CD4-positive, alpha-beta T cell treated with Interleukin-6 for 4 hours (primary cell): ENCODE data around the gene CD6.

Experiments used
- DNase-seq: peaks from one replicate; pipeline ENCODE4 v3.0.0-alpha.2; 2020; ENCODE audit warnings: mixed read lengths

Gene CD6

DNA sequence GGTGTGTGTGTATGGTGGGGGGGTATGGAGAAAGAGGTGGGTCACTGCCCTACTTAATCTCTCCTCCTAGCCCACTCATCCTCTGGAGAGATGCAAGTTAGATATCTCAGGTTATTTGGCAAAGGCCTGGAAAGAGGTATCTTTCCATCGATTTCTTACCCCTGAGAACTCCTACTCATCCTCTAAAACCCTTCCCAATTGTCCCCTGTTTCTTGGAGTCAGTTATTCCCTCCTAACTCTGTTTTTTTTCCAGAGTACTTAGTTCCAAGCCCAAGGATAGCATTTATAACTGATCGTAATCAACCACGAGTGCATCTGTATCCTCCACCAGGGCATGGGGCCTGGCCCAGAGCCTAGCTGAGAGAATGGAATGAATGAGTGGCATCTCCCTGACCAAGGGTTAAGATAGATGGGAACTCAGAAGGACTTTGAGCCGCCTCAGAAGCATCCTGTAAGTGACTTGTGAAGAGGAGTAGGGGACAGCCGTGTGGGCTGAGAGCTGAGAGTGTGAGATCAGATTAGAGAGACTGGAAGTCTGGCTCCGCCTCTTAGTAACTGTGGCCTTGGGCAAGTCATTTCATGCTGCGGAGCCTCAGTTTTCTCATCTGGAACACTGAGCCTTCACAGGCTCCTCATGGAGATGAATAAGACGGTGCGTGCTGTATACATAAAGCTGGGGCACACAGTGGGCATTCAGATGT, 16.2 kb downstream of the CD6 start:
- peak; percentile 73 for DNase-seq

DNA sequence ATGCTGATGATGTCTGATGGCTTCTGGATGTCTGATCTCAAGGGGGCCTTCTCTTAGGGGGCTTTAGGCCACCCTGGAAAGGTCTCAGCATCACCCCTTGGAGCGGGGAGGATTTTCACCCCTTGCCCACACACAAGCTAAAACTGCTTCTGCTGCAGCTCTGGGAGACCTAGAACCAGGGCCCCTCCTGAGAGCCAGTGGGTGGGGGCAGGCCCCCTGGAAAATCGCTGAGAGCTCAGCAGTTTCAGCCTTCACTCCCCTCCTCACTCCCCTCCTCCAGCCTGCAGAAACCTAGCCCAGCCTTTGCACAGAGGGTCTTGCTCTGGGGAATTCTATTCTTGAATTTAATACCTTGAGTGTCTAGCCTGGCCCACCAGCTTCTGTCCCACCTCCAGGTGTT, 17.2 kb downstream of the CD6 start:
- DNase-seq: no peak

DNA sequence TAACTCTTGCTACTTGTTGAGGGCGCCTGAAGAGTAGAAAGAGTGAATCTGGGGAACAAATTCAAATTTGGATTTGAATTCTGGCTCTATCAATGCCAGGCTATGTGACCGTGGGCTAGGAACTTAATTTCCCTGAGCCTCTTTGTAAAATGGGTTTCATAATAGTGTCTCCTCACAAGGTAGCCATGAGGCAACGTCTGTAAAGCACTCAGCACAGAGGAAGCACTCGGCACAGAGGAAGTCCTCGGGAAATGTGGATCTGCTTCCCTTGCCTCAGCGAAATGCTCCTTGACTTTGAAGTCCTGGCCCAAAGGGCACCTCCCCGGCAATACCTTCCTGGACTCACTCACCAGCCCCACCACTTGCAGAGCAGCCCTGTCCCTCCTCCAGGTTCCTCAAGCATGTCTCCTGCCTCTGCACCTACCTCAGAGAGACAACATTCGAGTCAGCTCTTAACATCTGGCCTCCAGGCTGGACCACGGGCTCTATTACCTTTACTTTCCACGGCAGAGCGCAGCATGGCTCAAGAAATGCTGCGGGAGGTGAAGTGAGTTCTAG, 17.7 kb downstream of the CD6 start:
- DNase-seq: no peak

DNA sequence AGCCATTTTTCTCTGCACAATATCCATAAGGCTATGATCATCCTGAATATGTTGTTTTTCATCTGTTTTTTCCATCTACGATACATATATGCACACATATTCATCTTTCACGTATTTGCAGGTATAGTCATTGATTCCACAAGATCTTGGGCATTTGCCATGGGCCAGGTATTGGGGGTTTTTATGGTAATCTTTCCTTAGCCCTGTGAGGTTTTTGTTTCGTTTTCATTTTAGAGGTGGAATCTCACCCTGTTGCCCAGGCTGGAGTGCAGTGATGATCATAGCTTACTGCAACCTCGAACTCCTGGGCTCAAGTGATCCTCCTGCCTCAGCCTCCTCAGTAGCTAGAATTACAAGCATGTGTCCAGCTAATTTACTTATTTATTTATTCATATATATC, 20.0 kb downstream of the CD6 start:
- DNase-seq: no peak

DNA sequence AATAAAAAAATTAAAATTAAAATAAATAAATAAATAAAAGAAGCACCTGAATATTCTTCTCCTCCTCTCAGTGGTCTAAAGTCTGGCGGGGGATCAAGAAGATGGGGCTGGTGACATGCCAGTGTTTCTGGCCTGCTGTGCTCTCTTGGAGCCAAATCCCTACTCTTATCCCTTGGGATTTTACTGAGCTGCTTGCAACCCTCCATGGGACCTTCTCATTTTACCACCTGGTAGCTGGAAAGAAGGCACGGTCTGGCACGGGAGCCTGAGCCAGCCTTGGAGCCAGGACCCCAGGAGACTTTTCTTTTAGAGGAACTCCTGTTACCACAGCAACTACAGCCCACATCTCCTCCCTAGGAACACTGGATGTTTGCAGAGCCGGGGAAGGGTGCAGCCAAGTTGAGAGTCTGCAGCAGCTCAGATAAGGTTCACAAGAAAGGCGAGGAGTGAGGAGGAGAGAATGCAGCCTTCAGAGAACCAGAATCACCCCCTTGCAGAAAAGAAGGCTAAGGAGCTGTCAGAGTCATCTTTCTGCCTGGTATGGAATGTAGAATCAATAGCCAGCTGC, 21.4 kb downstream of the CD6 start:
- DNase-seq: peak; percentile 1

DNA sequence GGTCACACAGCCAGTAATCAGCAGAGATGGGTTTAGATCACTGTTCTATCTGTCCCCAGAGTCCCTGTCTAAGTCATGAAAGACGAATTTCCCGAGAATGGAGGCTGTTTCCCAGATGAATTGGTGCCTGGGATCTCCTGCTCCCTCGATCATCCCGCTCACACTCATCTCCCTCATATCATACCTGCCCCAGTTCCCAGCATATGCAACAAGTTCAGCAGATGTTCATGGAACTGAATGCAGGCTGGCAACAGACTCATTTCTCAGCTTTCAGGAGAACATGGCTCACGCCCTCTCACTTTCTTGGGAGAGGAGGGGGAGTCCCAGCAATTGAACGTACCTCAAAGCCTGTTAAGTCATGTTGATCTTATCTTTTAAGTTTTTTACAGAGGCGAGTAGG, 22.1 kb downstream of the CD6 start:
- peak; percentile 1 for DNase-seq

DNA sequence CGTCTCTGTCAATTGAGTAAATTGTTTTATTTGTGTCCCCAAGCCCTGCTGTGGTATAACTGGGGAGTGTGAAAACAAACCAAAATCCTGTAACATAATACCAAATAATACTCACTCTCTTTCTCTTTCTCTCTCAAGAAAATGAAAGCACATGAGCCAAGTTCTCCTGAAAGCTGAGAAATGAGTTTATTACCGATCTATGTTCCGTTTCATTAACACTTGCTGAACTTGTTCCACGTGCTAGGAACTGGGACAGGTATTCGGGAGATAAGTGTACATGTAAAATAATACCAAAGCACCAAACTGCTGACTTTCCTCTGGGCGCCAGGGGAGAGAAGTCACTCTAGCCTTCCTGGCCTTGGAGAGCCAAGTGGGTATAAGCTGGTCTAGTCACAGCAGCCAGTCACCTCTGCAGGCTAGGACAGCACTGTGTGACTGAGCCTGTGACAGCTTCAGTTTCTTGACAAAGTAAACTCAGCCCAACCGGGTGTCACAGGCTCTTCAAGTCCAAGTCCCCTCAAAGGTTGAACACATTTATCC, 23.1 kb downstream of the CD6 start:
- peak; percentile 32 for DNase-seq

DNA sequence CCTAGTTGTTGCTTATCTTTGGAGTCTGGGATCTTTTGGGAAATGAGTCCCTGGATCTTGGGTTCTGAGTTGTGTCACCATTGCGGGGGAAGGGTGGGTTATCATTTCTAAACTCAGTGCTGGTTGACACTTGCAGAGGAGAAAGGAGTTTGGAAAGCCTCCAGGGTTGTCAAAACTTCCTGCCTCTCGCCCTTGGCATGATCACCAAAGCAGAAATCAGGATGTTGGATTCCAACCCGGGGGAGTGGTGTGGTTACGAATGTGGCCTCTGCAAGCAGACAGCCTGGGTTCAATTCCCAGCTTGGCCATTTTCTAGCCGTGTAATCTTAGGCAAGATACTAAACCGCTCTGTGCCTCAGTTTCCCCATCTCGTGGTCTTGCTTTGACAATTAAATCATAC, 24.3 kb downstream of the CD6 start:
- DNase-seq: peak; percentile 1

DNA sequence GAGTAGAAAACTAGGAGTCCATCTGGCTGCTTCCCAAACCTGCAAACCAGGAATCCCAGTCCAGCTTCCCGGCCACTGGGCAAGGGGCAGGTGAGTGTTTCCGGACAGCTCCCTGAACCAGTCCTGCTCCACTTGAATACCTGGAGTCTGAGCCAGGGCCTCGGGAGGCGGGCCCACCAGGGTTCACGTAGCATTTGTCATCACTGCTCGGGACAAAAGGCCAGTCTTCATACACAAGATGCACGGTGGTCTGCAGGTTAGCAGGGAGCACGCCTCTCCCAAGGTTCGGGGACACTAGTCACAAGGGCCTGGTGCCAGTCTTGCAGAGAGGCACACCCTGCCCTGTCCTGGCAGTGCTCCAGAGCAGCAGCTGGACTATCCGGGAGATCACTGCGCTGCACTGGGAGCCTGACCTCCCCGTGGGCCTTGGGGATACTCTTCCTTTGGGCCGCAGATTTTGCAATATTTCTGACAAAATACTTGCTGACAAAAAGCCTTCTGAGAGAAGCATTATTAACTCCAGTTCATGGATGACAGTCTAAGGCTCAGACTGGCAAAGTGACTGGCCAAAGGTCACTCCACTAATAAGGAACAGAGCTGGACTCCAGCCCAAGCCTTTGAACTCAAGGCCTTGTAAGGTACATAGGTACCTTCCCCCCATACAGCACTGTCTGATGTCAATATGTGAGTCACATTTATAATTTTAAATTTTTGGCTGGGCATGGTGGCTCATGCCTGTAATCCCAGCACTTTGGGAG, 25.1 kb downstream of the CD6 start:
- peak; percentile 1 for DNase-seq

DNA sequence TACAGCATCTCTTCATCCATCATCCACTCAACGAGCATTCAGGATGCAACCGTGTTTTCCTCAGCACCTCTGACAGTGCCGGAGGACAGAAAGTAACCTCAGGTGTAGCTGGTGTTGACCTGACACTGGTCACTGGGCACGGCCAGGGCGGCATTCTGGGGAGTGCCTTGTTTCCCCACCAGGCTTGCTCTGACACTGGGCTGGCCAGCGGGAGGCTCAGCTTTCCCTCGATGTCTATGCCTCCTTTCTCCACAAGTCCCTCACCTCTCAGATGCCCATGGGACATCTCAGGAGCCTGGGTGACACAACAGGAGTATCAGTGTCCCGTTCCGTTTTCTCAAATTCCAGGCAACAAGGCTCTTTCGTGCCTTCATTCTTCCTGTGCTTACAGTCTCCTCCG, 28.9 kb downstream of the CD6 start:
- DNase-seq: no peak

DNA sequence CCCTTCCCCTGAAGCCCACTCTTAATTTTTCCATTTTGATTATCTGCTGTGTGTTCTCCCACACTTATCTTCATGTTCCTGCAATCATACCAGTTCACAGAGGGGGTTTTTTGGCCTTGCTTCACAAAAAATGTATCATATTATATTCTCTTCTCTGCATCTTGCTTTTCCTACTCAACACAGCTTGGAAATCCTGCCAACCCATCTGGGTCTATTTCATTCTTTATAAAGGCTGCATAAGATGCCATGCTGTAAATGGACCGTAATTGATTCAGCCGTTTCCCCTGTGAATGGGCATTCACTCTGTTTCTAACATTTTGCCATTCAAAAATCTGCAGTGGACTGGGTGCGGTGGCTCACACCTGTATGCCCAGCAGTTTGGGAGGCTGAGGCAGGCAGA, 30.5 kb downstream of the CD6 start:
- no peak for DNase-seq

DNA sequence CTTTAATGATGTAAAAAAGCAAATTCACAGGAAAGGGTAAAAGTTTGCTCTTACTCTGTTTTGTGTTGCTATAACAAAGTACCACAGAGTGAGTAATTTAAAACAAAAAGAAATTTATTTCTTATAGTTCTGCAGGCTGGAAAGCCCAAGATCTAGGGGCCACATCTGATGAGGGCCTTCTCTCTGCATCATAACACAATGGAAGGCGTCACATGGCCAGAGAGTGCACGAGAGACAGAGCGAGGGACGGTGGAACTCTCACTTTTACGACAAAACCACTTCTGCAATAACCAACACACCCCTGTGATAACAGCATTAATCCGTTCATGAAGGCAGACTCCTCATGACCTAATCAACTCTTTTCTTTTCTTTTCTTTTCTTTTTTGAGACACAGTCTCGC, 31.1 kb downstream of the CD6 start:
- DNase-seq: no peak

DNA sequence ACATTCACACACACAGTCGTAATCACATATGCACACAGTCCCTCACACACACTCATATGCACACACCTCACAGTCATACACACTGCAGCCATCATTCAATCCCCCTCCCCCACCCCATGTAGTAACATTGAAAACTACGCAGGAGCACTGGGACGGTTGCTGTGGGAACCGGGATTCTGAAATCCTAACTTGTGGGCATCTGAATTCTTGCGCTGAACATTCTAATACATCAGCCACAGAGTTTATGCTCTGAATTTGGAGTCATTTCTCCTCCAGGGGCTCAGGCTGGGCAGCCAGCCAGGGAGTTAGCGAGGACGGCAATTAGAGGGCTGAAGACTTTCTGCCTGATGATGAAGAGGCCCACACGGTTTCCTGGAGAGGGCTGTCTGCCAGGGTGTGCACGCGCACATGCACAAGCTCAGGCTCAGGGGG, 32.7 kb downstream of the CD6 start:
- DNase-seq: peak; percentile 76

DNA sequence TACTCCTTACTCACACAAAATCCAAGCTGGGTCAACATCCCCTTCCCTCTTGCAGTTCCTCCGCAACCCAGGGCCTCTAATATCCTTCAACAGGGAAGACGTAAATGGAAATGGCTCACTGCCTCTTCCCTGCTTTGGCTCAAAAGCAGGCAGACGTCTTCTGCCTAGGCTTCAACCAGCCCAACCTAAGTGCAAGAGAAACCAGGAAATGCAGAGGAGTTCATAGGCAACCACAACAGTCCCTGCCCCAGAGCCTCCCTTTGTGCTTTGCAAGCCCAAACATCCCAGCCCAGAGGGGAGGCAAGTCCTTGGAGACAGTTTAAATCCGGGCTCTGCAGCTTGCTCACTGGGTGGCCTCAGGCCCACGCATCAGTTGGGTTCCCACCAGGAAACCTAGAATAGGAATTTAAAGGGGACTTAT, 33.3 kb downstream of the CD6 start:
- peak; percentile 59 for DNase-seq

DNA sequence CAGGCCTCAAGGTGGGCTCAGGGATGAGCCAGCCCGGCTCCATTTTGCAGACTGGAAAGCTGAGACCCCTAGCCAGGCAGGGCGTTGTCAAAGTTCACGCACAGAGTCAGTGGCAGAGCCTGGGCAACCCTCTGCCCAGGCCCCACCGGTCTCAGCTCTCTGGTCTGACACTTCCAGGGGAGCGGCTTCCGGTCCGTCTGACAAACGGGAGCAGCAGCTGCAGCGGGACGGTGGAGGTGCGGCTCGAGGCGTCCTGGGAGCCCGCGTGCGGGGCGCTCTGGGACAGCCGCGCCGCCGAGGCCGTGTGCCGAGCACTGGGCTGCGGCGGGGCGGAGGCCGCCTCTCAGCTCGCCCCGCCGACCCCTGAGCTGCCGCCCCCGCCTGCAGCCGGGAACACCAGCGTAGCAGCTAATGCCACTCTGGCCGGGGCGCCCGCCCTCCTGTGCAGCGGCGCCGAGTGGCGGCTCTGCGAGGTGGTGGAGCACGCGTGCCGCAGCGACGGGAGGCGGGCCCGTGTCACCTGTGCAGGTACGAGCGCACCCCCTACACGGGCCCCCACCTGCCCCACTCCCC, 36.0 kb downstream of the CD6 start:
- DNase-seq: no peak

DNA sequence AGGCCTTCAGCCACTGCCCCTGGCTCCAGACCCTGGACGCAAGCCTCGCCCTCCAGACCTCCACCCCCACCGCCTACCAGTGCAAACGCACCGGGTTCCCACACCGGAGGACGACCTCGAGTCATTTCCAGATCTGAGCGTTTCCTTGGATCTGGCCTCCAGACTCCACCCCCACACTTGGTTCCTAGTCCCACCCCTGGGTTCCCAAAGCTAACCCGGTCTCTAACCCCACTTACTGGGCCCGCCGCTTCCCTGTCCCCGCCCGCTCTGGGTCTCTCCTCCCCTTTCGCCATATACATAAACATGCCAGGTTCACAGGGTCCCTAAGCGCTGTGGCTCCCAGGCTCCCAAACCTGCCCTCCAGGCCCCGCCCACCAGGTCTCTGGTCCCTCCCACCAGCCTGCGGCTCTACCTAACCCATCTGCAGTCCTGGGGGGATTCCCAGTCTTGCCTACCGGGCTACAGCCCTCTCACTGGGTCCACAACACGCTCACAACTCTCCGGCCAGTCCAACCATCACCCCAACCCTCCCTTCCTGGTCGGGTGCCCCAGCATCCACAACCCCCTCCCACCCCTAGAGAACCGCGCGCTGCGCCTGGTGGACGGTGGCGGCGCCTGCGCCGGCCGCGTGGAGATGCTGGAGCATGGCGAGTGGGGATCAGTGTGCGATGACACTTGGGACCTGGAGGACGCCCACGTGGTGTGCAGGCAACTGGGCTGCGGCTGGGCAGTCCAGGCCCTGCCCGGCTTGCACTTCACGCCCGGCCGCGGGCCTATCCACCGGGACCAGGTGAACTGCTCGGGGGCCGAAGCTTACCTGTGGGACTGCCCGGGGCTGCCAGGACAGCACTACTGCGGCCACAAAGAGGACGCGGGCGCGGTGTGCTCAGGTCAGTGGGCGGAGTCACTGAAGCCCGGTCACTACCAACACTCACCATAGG, 36.7 kb downstream of the CD6 start:
- DNase-seq: peak; percentile 25

DNA sequence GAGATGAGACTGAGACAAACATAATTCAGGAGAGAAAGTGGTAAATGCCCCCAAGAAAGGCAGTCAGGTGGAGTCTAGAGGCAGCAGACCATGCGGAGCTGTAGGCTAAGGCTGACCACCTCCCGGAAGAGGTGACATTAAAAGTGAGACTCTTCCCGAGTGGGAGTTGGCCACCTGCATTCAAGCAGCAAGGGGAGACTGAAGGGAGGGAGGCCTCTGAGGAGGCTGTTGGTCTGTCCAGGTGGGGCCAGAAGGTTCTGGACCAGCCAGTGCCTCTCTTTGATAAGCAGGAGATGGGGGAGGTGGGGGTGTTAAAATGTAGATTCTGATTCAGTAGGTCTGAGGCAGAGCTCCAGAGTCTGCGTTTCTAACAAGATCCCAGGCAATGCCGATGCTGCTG, 37.5 kb downstream of the CD6 start:
- no peak for DNase-seq

DNA sequence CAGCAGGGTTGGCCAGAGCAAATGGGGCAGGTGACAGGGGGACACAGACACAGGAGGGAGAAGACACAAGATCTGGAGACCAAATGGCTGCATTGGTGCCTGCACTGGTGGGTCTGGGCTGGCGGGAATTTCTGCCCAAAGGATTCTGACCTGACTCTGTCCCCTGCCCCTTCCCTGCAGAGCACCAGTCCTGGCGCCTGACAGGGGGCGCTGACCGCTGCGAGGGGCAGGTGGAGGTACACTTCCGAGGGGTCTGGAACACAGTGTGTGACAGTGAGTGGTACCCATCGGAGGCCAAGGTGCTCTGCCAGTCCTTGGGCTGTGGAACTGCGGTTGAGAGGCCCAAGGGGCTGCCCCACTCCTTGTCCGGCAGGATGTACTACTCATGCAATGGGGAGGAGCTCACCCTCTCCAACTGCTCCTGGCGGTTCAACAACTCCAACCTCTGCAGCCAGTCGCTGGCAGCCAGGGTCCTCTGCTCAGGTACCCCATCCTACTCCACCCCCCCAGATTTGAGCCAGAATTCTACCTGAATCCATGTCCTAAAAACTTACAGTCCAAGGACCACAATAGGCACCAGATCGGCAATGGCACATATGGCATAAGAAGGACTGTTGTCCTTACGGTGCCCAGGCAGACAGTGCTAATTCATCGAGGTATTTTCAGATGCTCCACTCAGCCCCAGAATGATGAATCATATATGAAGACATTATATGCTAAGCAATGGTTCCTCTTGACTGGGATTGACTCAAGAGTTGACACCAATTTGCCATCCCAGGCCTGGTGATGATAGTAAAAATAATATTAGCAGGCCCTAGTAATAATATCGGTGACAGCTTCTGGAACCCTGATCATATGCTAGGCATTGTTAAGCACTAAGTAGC, 38.2 kb downstream of the CD6 start:
- no peak for DNase-seq

DNA sequence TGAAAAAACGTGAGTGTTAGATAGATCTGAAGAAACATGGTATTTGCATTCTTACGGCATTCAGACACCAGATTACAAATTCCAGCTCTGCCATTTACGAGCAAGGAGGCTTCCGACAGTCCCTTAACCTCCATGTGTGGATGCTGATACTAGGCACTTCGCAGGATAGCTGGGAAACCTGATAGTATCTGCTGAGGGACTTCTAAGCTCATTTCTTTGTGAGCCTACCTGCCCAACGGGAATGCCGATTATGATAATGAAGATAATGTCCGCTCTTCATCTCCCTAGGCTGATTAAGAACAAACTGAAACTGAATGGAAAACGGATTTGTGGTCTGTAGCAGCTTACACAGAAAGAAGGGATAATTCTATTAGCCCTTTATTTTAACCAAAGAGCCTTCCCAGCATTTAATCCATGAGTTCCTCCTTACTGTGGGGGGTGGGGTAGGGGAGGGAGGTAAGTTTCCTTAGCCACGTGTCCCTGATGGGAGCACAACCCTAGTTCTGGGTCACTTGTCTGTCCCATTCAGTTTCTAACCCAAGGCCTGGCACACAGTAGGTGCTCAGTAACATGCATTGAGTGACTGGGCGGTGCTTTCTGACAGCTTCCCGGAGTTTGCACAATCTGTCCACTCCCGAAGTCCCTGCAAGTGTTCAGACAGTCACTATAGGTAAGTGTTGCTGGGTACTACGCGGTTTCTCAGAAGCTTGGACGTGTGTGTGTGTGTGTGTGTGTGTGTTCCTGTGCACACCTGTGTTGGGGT, 39.2 kb downstream of the CD6 start:
- DNase-seq: no peak

DNA sequence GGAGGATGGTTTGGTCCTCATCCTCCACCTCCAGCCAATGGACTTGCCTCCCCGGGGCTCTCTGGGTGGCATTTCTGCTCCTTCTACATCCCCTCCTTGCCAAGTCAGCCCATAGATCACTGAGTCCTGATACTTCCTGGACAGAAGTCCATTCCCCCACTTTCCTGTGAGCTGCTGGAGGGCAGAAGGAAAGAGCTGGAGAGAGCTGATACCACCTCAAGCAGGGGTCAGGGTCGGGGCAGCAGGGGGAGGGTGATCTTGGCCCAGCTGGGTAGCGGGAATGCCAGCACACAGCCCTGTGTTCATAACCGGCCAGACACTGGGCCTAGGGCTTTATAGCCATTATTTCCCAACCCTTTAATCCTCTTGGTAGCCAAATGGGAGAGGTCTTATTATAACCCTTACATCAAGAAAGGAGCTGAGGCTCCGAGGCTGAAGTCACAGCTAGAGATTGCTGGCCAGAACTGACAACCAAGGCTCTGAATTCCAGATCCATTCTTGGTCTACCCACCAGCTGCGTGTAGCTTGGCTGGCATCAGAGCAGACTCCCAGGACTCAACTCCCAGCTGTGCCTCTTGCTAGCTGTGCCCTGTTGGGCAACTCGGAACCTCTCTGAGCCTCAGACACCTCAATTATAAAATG, 39.9 kb downstream of the CD6 start:
- no peak for DNase-seq
